SK-MEL-5 (cell line): Measurements from ENCODE around the gene DENND4B. TPM values are rescaled to one million over a fixed set of nuclear protein-coding genes. Genes with fewer than 3 reads are reported as not detected.

ENCODE experiments used
- DNase-seq: peaks from one replicate; pipeline ENCODE4 v3.0.0-alpha.2; 2016; ENCODE audit warnings: low read depth, low spot score
- in situ Hi-C: cut with HindIII; loops from 2 replicates; pipeline ENCODE4 v1.10.0; 2016; ENCODE audit warnings: low sequenced_read_pairs, high pct_unique_total_duplicates, low pct_unique_long_range_greater_than_20kb
- total RNA-seq: library from RNA; depleted of rRNA; stranded (reverse); fragments of >200 nt; shearing (Covaris generic); gene quantifications from 2 replicates; pipeline ENCODE4 v1.2.3, GENCODE V29; 2014

The DENND4B gene
- total RNA-seq, 1 experiment from 2014 or later = 13.8 TPM

GRCh38 chr1:153958111-153958960 is 11.8 kb upstream of the DENND4B start, which contains the start of gene CRTC2:
Gene CRTC2 (minus strand): TSS chr1:153958612. CDS start chr1:153958497, 115 bp downstream.
- in situ Hi-C loops = no loop called here
- DNase-seq = peak; percentile 100

GRCh38 chr1:153957744-153958110 is 11.2 kb upstream of the DENND4B start:
- DNase-seq = no peak
- in situ Hi-C loops = no loop called here

- in situ Hi-C loops = no loop called here
- no peak for DNase-seq
Measured at GRCh38 chr1:153956997-153957715, 10.6 kb upstream of the DENND4B start.

- no peak for DNase-seq
- in situ Hi-C loops = no loop called here
Measured at GRCh38 chr1:153954826-153955225, 8.3 kb upstream of the DENND4B start.

- in situ Hi-C loops = no loop called here
- no peak for DNase-seq
Measured at GRCh38 chr1:153953859-153954365, 7.4 kb upstream of the DENND4B start.

GRCh38 chr1:153951801-153952200 is 5.3 kb upstream of the DENND4B start:
- no peak for DNase-seq
- in situ Hi-C loops = no loop called here

- in situ Hi-C loops = no loop called here
- no peak for DNase-seq
Measured at GRCh38 chr1:153951183-153951582, 4.7 kb upstream of the DENND4B start.

- in situ Hi-C loops = no loop called here
- peak; percentile 81 for DNase-seq
Measured at GRCh38 chr1:153945795-153946621, 510 bp downstream of the DENND4B start.

GRCh38 chr1:153945131-153945794 is 1.3 kb downstream of the DENND4B start:
- in situ Hi-C loops = no loop called here
- DNase-seq = peak; percentile 31

GRCh38 chr1:153944827-153945117 is 1.7 kb downstream of the DENND4B start:
- no peak for DNase-seq
- in situ Hi-C loops = no loop called here

- in situ Hi-C loops = no loop called here
- DNase-seq = no peak
Measured at GRCh38 chr1:153944005-153944826, 2.3 kb downstream of the DENND4B start.

- in situ Hi-C loops = no loop called here
Measured at GRCh38 chr1:153942766-153943549, 3.6 kb downstream of the DENND4B start.

GRCh38 chr1:153941826-153942725 is 4.4 kb downstream of the DENND4B start:
- no peak for DNase-seq
- in situ Hi-C loops = no loop called here

More at GRCh38 chr1:153942766-153943549, 3.6 kb downstream of the DENND4B start:
- no peak for DNase-seq

GRCh38 chr1:153940756-153941155 is 5.8 kb downstream of the DENND4B start:
- DNase-seq = no peak
- in situ Hi-C loops = no loop called here

GRCh38 chr1:153939476-153939875 is 7.0 kb downstream of the DENND4B start:
- no peak for DNase-seq
- in situ Hi-C loops = no loop called here
